Right hindlimb (tissue), 1 donor: Measurements from ENCODE around the gene ARID3C.

Source experiments
- DNase-seq: peaks from one replicate; pipeline ENCODE4 v3.0.0-alpha.2; 2018

The ARID3C gene

DNA sequence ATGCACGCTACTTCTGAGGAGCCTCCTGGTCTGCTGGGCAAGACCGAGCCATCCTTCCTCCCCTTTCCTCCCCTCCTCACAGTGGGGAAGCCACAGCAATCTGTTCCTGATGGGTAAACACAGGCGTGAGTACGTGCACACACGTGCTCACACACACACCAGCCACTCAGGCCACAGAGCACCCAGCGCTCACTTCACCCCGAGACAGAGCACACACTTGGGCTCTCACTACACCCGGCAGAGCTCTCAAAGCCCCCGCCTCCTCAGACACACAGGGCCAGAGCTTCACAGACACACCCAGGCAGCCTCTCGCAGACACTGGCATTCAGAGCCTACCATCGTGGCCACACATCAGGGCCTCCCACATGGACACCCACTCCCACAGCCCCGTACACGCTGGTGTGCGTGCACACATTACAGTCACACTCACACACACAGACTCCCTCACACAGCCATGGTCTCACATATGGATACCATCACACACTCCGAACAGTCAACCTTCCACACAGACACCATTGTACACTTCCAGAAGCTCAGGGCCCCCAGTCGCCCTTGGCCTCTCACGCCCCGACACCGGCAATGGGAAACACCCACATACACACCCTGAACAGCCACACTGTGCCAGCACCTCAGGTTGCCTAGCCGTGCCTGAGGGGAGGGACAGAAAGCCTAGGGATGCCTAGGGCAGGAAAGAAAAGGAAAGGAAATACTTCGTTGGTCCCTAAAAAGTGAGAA, 52.8 kb downstream of the ARID3C start:
- DNase-seq: no peak

DNA sequence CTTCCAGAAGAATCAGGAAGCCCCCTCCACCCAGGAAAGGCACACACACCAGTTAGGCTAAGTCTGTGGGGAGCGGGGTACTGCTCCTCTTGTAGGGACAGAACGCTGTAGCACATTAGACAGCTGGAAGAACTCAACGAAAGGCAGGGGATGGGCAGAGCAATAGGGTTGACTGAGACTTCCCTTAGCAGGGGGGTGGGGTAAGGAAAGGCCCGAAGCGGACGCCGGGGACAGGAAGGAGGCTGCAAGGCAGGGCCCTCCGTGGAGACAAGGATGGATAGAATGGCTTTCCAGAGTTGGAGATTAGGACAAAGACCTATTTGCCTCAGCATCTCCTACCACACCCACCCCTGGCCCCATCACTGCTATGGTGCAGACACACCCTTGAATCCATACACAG, 53.6 kb downstream of the ARID3C start:
- no peak for DNase-seq

DNA sequence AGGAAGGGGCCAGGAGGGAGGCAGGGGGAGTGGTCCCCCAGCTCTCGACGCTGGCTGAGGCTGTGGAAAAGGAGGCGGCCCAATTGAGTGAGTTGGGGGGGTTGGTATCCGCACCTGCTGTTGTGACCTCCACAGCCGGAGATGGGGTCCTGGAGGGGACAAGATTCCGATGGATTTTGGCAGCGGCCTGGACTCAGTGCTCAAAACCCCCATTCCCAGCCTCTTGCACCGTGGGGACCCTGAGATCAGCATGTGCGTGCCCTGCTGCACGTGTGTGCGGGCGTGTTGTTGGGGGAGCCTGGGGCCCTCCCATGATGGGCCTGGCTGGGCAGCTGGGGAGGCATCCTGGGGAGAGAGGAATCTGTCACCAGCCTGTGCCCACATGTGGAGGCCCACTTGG, 54.3 kb downstream of the ARID3C start:
- DNase-seq: peak; percentile 75

DNA sequence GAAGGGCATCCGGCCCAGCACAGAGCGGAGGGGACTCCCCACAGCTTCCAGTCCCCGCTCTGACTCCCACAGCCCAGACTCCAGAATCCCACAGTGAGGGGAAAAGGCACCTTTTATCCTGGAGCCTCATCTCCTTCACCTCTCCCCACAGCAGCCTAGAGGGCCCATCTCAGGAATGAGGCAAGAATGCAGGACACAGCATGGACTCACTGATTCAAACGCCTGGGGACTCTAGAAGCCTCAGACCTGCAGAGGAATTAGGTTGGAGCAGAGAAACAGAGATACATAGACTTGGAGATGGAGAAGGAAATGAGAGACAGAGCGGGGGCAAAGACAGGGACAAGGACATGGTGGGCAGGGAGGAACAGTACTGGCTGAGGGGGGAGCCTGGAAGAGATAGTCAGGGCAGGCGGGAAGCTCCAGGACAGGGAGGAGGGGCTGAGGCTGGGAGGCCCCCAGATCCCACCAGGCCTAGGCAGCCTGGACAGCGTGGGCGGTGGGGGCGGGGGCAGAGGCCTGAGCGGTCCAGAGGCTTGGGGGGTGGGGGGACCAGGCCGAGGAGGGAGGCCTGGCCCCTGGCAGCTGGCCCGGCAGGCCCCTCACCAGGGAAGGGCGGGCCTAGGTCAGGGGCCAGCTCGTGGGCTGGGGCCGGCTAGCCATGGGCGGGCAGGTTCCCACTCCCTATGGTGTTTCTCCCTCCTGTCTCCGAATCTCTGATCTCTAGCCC, 55.1 kb downstream of the ARID3C start:
- peak; percentile 55 for DNase-seq

DNA sequence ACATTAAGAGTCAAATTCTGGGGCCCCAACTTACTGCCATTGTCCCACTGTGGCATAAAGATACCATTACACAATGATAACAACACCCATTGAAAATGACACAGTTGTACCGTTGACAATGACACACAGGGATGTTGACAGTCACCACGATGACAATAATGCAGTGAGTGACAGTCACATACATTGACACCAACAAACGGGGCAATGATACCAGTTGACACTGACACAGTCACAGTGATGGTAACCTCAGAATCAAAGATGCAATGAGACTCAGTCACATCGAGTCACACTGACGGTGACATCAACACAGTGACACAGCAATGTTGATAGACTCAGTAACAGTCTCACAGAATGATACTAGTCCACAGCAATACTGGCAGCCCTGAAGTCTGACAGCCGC, 56.2 kb downstream of the ARID3C start:
- no peak for DNase-seq

DNA sequence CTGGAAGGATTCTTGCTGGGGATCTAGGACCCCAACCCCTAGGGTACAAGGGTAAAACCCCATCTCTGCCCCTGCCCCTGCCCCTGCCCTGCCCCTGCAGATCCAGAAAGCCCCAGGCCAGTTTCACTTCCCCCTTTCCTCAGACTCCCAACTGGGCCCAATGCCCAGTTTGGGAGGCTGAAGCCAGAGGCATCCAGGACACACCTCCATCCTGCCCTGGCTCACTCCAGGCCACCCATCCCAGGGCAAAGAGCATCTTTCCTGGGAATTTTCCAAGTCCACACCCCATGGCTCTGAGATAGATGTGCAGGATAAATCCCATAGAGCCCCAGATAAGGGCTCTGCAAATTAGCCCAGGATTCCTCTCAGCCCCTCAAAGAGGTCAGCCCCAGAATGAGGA, 56.8 kb downstream of the ARID3C start:
- DNase-seq: no peak

DNA sequence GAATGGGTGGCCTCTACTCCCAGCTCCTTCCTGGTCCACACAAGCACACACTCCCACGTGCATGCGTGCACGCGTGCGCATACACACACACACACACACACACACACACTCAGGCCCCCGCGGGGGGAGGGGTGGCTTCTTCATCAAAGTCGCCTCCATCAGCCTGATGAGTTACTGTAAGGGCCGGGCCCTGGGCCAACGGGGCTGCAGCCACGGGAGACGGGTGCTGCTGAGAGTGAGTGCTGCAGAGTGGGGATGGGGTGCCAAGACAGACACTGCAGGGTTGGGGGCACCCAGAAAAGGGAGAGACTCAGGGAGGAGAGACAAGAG, 57.4 kb downstream of the ARID3C start:
- peak; percentile 53 for DNase-seq
